SH-SY5Y (cell line): Measurements from ENCODE around the gene TREX2.

Experiments used
- GATA2 ChIP-seq: IDR thresholded peaks from 2 replicates; pipeline ENCODE4 v1.6.1; 2011; ENCODE audit warnings: mild to moderate bottlenecking, low read depth, low read length
- GATA3 ChIP-seq: IDR thresholded peaks from 2 replicates; pipeline ENCODE4 v1.6.1; 2011; ENCODE audit warnings: low read depth, mild to moderate bottlenecking, low read length, moderate library complexity

DNA sequence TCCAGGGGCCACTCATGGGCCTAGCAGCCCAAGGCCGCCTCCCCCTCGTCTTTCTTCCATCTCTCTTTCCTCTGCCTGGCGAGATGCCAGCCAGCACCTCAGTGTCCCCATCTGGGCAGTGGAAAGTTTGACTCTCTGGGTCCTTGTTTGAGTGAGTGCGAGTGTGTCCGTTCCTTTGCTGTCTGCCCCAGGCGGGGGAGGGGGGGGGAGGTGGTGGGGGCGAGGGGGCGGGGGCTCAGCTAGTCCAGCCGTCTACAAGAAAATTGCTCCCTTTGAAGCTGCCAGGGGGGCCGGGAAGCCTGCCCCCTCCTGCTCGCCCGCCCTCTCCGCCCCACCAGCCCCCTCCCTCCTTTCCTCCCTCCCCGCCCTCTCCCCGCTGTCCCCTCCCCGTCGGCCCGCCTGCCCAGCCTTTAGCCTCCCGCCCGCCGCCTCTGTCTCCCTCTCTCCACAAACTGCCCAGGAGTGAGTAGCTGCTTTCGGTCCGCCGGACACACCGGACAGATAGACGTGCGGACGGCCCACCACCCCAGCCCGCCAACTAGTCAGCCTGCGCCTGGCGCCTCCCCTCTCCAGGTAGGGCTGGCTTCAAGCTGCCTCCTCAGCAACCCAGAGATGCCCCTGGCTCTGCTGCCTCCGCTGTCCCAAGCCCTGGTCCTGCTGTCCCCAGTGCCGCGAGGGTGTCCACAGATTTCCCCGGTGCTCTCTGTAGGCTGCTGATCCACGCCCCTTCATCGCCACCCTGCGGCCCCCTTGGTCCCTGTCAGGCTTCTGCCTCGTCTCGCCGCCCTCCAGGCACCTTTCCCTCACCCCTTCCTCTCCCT lies 48.9 kb upstream of the TREX2 start, which contains the start of gene BGN:
- TF ChIP-seq GATA3 (no peak), GATA2 (no peak)
